AML-193 (cell line): Measurements from ENCODE around the gene FREY1.

Experiments used
- DNase-seq, 2 experiments: peaks; one replicate each; lab custom pipeline; 2025; lab: John Stamatoyannopoulos, UW

Gene FREY1

GRCh38 chr11:45906965-45907611 is at the start of gene FREY1:
TSS of gene FREY1 (minus strand) at chr11:45907271. CDS start at chr11:45907245, 26 bp downstream.
- DNase-seq, result no peak

- no peak for DNase-seq
These were observed 42.9 kb upstream of the FREY1 start for GRCh38 chr11:45949992-45950407.

- no peak for DNase-seq
These were observed 41.3 kb upstream of the FREY1 start for GRCh38 chr11:45948356-45948755.

GRCh38 chr11:45947885-45948284 is 40.8 kb upstream of the FREY1 start:
- no peak for DNase-seq

GRCh38 chr11:45945397-45945999 is 38.4 kb upstream of the FREY1 start:
- no peak for DNase-seq

GRCh38 chr11:45942381-45942780 is 35.3 kb upstream of the FREY1 start:
- no peak for DNase-seq

GRCh38 chr11:45941285-45941684 is 34.2 kb upstream of the FREY1 start:
- DNase-seq, result no peak

GRCh38 chr11:45939836-45940235 is 32.8 kb upstream of the FREY1 start:
- no peak for DNase-seq

- no peak for DNase-seq
These were observed 30.8 kb upstream of the FREY1 start for GRCh38 chr11:45937916-45938315.

GRCh38 chr11:45936511-45937054 is 29.5 kb upstream of the FREY1 start:
- DNase-seq, result no peak

GRCh38 chr11:45935349-45936064 is 28.4 kb upstream of the FREY1 start:
- DNase-seq, result no peak

- no peak for DNase-seq
These were observed 27.7 kb upstream of the FREY1 start for GRCh38 chr11:45934580-45935318.

GRCh38 chr11:45933846-45934579 is 26.9 kb upstream of the FREY1 start:
- DNase-seq, result no peak

GRCh38 chr11:45933131-45933831 is 26.2 kb upstream of the FREY1 start:
- DNase-seq, result no peak

- no peak for DNase-seq
These were observed 25.1 kb upstream of the FREY1 start for GRCh38 chr11:45932217-45932616.

- no peak for DNase-seq
These were observed 24.7 kb upstream of the FREY1 start for GRCh38 chr11:45931739-45932138.

GRCh38 chr11:45930951-45931570 is 24.0 kb upstream of the FREY1 start:
- DNase-seq, result no peak

- DNase-seq, result no peak
These were observed 23.1 kb upstream of the FREY1 start for GRCh38 chr11:45930031-45930794.

GRCh38 chr11:45929486-45930030 is 22.5 kb upstream of the FREY1 start:
- no peak for DNase-seq
